Effector memory CD8-positive, alpha-beta T cell (primary cell): ENCODE measurements around the gene DOCK8.

Experiments used
- ATAC-seq: fragments of 150-1000 bp; cut with Tn5 transposase; replicated peaks from 2 replicates; pipeline ENCODE4 v1.10.0; 2021; ENCODE audit warnings: mild to moderate bottlenecking, moderate library complexity
- DNase-seq, 3 experiments: peaks; one replicate each; pipeline ENCODE4 v3.0.0; 2021
- H3K27ac Mint-ChIP-seq, 2 donors: one replicate each; pipeline ENCODE4 v1.8.0; 2022; ENCODE audit warnings: mild to moderate bottlenecking in 2 of 2, mixed read lengths in 2 of 2, moderate library complexity in 2 of 2
- H3K27me3 Mint-ChIP-seq, 2 donors: one replicate each; pipeline ENCODE4 v1.8.0; 2022; ENCODE audit warnings: mixed read lengths in 2 of 2
- H3K36me3 Mint-ChIP-seq: one replicate; pipeline ENCODE4 v1.8.0; 2022; ENCODE audit warnings: mild to moderate bottlenecking, moderate library complexity, mixed read lengths; ENCODE audit not compliant: insufficient read depth
- H3K4me1 Mint-ChIP-seq, 2 donors: one replicate each; pipeline ENCODE4 v1.8.0; 2022; ENCODE audit warnings: low read depth in 2 of 2, mixed read lengths in 2 of 2
- H3K4me3 Mint-ChIP-seq, 2 donors: one replicate each; pipeline ENCODE4 v1.8.0; 2022; ENCODE audit warnings: mild to moderate bottlenecking in 2 of 2, mixed read lengths in 2 of 2, moderate library complexity in 2 of 2
- H3K9me3 Mint-ChIP-seq, 2 donors: one replicate each; pipeline ENCODE4 v1.8.0; 2022; ENCODE audit warnings: mixed read lengths in 2 of 2

DOCK8 gene

GRCh38 chr9:414595-414994 lies 199.9 kb downstream of the DOCK8 start:
- Mint-ChIP-seq H3K36me3 (peaks cover 65% of the 10 kb centered on the region), H3K4me3 (no peak overlapping the region), H3K27me3 (no peaks in the 10 kb centered on the region), H3K9me3 (no peaks in the 10 kb centered on the region), H3K4me1 (no peaks in the 10 kb centered on the region), H3K27ac (peak overlapping the region in 1 of 2 donors; percentile 44)
- ATAC-seq = no peak
- DNase-seq = no peak

GRCh38 chr9:419571-420171 lies 205.0 kb downstream of the DOCK8 start:
- Mint-ChIP-seq H3K4me3 (no peak overlapping the region), H3K36me3 (peaks cover 84% of the 10 kb centered on the region), H3K4me1 (no peaks in the 10 kb centered on the region), H3K9me3 (no peaks in the 10 kb centered on the region), H3K27me3 (no peaks in the 10 kb centered on the region), H3K27ac (no peak overlapping the region)
- DNase-seq (no peak), ATAC-seq (no peak)

GRCh38 chr9:421896-422295 lies 207.2 kb downstream of the DOCK8 start:
- ATAC-seq (no peak), DNase-seq (no peak)
- peak overlapping the region in 1 of 2 donors; percentile 35 for H3K27ac Mint-ChIP-seq
- H3K9me3 Mint-ChIP-seq = no peaks in the 10 kb centered on the region
- no peak overlapping the region for H3K4me3 Mint-ChIP-seq
- H3K4me1 Mint-ChIP-seq = no peaks in the 10 kb centered on the region
- H3K27me3 Mint-ChIP-seq = no peaks in the 10 kb centered on the region
- H3K36me3 Mint-ChIP-seq = peaks cover 87% of the 10 kb centered on the region

- H3K4me1 Mint-ChIP-seq = peaks cover 0 to 6% of the 10 kb centered on the region in 2 donors
- ATAC-seq (no peak), DNase-seq (no peak)
- peak overlapping the region in 1 of 2 donors; percentile 73 for H3K27ac Mint-ChIP-seq
- H3K36me3 Mint-ChIP-seq = peaks cover 87% of the 10 kb centered on the region
- no peaks in the 10 kb centered on the region for H3K9me3 Mint-ChIP-seq
- H3K27me3 Mint-ChIP-seq = no peaks in the 10 kb centered on the region
- H3K4me3 Mint-ChIP-seq = no peak overlapping the region
These were observed 211.6 kb downstream of the DOCK8 start for GRCh38 chr9:426264-426663.

GRCh38 chr9:426976-427375 lies 212.3 kb downstream of the DOCK8 start:
- Mint-ChIP-seq H3K36me3 (peaks cover 90% of the 10 kb centered on the region), H3K27me3 (no peaks in the 10 kb centered on the region), H3K27ac (peak overlapping the region in 1 of 2 donors; percentile 73), H3K4me1 (peaks cover 0 to 6% of the 10 kb centered on the region in 2 donors), H3K9me3 (no peaks in the 10 kb centered on the region), H3K4me3 (no peak overlapping the region)
- DNase-seq (no peak), ATAC-seq (no peak)

- Mint-ChIP-seq H3K36me3 (peaks cover 88% of the 10 kb centered on the region), H3K27ac (peak overlapping the region in 1 of 2 donors; percentile 64), H3K9me3 (no peaks in the 10 kb centered on the region), H3K4me1 (peaks cover 0 to 6% of the 10 kb centered on the region in 2 donors), H3K4me3 (no peak overlapping the region), H3K27me3 (no peaks in the 10 kb centered on the region)
- ATAC-seq (no peak), DNase-seq (no peak)
These were observed 217.0 kb downstream of the DOCK8 start for GRCh38 chr9:431701-432100.

- H3K4me1 Mint-ChIP-seq = no peaks in the 10 kb centered on the region
- no peaks in the 10 kb centered on the region for H3K9me3 Mint-ChIP-seq
- H3K27ac Mint-ChIP-seq = no peak overlapping the region
- DNase-seq (no peak), ATAC-seq (no peak)
- no peak overlapping the region for H3K4me3 Mint-ChIP-seq
- H3K36me3 Mint-ChIP-seq = peaks cover 90% of the 10 kb centered on the region
- H3K27me3 Mint-ChIP-seq = no peaks in the 10 kb centered on the region
These were observed 221.8 kb downstream of the DOCK8 start for GRCh38 chr9:436482-436881.

- H3K27ac Mint-ChIP-seq = peak overlapping the region in 1 of 2 donors; percentile 62
- DNase-seq (no peak), ATAC-seq (no peak)
- H3K36me3 Mint-ChIP-seq = peaks cover 90% of the 10 kb centered on the region
- H3K27me3 Mint-ChIP-seq = no peaks in the 10 kb centered on the region
- H3K9me3 Mint-ChIP-seq = no peaks in the 10 kb centered on the region
- no peak overlapping the region for H3K4me3 Mint-ChIP-seq
- no peaks in the 10 kb centered on the region for H3K4me1 Mint-ChIP-seq
These were observed 222.4 kb downstream of the DOCK8 start for GRCh38 chr9:437066-437465.

- Mint-ChIP-seq H3K27ac (peak overlapping the region in 1 of 2 donors; percentile 62), H3K36me3 (peaks cover 92% of the 10 kb centered on the region), H3K27me3 (no peaks in the 10 kb centered on the region), H3K4me3 (no peak overlapping the region), H3K4me1 (no peaks in the 10 kb centered on the region), H3K9me3 (no peaks in the 10 kb centered on the region)
- no peak for ATAC-seq
- DNase-seq = no peak
These were observed 222.9 kb downstream of the DOCK8 start for GRCh38 chr9:437574-438001.

- no peak for ATAC-seq
- Mint-ChIP-seq H3K27me3 (no peaks in the 10 kb centered on the region), H3K4me3 (no peak overlapping the region), H3K27ac (peak overlapping the region in 1 of 2 donors; percentile 62), H3K4me1 (no peaks in the 10 kb centered on the region), H3K9me3 (no peaks in the 10 kb centered on the region), H3K36me3 (peaks cover 94% of the 10 kb centered on the region)
- no peak for DNase-seq
These were observed 223.4 kb downstream of the DOCK8 start for GRCh38 chr9:438066-438465.

- H3K27me3 Mint-ChIP-seq = no peaks in the 10 kb centered on the region
- ATAC-seq (no peak), DNase-seq (no peak)
- peaks cover 93% of the 10 kb centered on the region for H3K36me3 Mint-ChIP-seq
- H3K4me1 Mint-ChIP-seq = no peaks in the 10 kb centered on the region
- no peak overlapping the region for H3K4me3 Mint-ChIP-seq
- no peaks in the 10 kb centered on the region for H3K9me3 Mint-ChIP-seq
- H3K27ac Mint-ChIP-seq = peak overlapping the region; percentile 41 to 79
These were observed 224.5 kb downstream of the DOCK8 start for GRCh38 chr9:438961-439768.

- Mint-ChIP-seq H3K36me3 (peaks cover 79% of the 10 kb centered on the region), H3K9me3 (no peaks in the 10 kb centered on the region)
These were observed 226.5 kb downstream of the DOCK8 start for GRCh38 chr9:441126-441525.

GRCh38 chr9:444528-444927 lies 229.9 kb downstream of the DOCK8 start:
- Mint-ChIP-seq H3K9me3 (no peaks in the 10 kb centered on the region), H3K27me3 (no peaks in the 10 kb centered on the region), H3K4me1 (peaks cover 11 to 18% of the 10 kb centered on the region in 2 donors), H3K27ac (no peak overlapping the region), H3K4me3 (no peak overlapping the region), H3K36me3 (peaks cover 65% of the 10 kb centered on the region)
- no peak for ATAC-seq
- DNase-seq = no peak

More at GRCh38 chr9:441126-441525, 226.5 kb downstream of the DOCK8 start:
- Mint-ChIP-seq H3K4me3 (no peak overlapping the region), H3K27me3 (no peaks in the 10 kb centered on the region), H3K27ac (peak overlapping the region; percentile 49 to 79), H3K4me1 (peaks cover 0 to 2% of the 10 kb centered on the region in 2 donors)
- DNase-seq = no peak
- ATAC-seq = no peak

GRCh38 chr9:445033-445432 lies 230.4 kb downstream of the DOCK8 start:
- peaks cover 63% of the 10 kb centered on the region for H3K36me3 Mint-ChIP-seq
- H3K27me3 Mint-ChIP-seq = no peaks in the 10 kb centered on the region
- H3K9me3 Mint-ChIP-seq = no peaks in the 10 kb centered on the region
- ATAC-seq = no peak
- H3K4me3 Mint-ChIP-seq = no peak overlapping the region
- H3K27ac Mint-ChIP-seq = peak overlapping the region in 1 of 2 donors; percentile 67
- no peak for DNase-seq
- peaks cover 11 to 18% of the 10 kb centered on the region in 2 donors for H3K4me1 Mint-ChIP-seq
